Endothelial cell of umbilical vein (primary cell): ENCODE data around the gene PSTK. TPM values are rescaled to one million over a fixed set of nuclear protein-coding genes. Genes with fewer than 3 reads are reported as not detected.

Experiments used
- BruUV-seq: library from RNA; stranded (reverse); fragments of 400-500 nt; replicated peaks from 2 replicates; lab custom pipeline; 2021; lab: Mats Ljungman, UMichigan
- CTCF ChIA-PET: fragments of 300-600, 350-600 bp; sonication (Branson Sonifier 250); formaldehyde crosslinking; loops from one replicate; lab custom pipeline; 2021; ENCODE audit warnings: antibody characterized with exemption, inconsistent platforms; lab: Charles Lee
- POLR2A ChIA-PET: fragments of 300-600, 350-600 bp; sonication (Branson Sonifier 250); formaldehyde crosslinking; loops from one replicate; lab custom pipeline; 2021; ENCODE audit warnings: antibody characterized with exemption, inconsistent platforms; lab: Charles Lee
- DNase-seq: peaks from one replicate; pipeline ENCODE4 v3.0.0-alpha.2; 2011; ENCODE audit warnings: low read depth, low spot score
- FAIRE-seq: peaks from 2 replicates; lab custom pipeline; 2011; peaks lifted over from hg19 to GRCh38; lab: Jason Lieb, UNC
- H2AFZ ChIP-seq: 2 replicates; pipeline ENCODE4 v1.6.0; 2012; ENCODE audit warnings: low read depth, low read length, control low read depth, inconsistent platforms
- H3K27ac ChIP-seq: 2 replicates; pipeline ENCODE4 v1.5.1; 2011; ENCODE audit warnings: low read depth, mild to moderate bottlenecking, control low read depth, low read length, moderate library complexity; ENCODE audit not compliant: insufficient read depth
- H3K27me3 ChIP-seq, 2 experiments: 2 replicates each; pipeline versions ENCODE4 v1.6.0 to v1.6.1; 2011; ENCODE audit warnings: low read length in 2 of 2, mixed read lengths in 1 of 2; ENCODE audit not compliant: control insufficient read depth in 2 of 2, insufficient read depth in 2 of 2
- H3K36me3 ChIP-seq, 2 experiments: 2 replicates in 1 of 2; 3 replicates in 1 of 2; pipeline ENCODE4 v1.5.1; 2011; ENCODE audit warnings: low read length in 2 of 2, mild to moderate bottlenecking in 1 of 2, moderate library complexity in 1 of 2; ENCODE audit not compliant: control insufficient read depth in 2 of 2, insufficient read depth in 2 of 2; ENCODE audit errors: extremely low read depth in 1 of 2
- H3K4me1 ChIP-seq: 3 replicates; pipeline ENCODE4 v1.5.1; 2011; ENCODE audit warnings: mild to moderate bottlenecking, low read length; ENCODE audit not compliant: control insufficient read depth, insufficient read depth; ENCODE audit errors: extremely low read depth
- H3K4me2 ChIP-seq: 2 replicates; pipeline ENCODE4 v1.6.1; 2011; ENCODE audit warnings: low read length, control low read depth, mixed read lengths; ENCODE audit not compliant: insufficient read depth
- H3K4me3 ChIP-seq, 3 experiments: fragments of 200-600 bp in 1 of 3; sonication (generic), shearing (Covaris generic) in 1 of 3; replicated peaks in 1 of 3; 2 replicates each; pipeline ENCODE4 v1.5.1; 2011 to 2016; ENCODE audit warnings: control low read depth in 3 of 3, low read length in 3 of 3, mild to moderate bottlenecking in 2 of 3, inconsistent platforms in 1 of 3, low read depth in 1 of 3, moderate library complexity in 1 of 3; ENCODE audit not compliant: insufficient read depth in 1 of 3
- H3K79me2 ChIP-seq: 2 replicates; pipeline ENCODE4 v1.6.0; 2012; ENCODE audit warnings: low read length, inconsistent platforms; ENCODE audit not compliant: control insufficient read depth, insufficient read depth
- H3K9ac ChIP-seq: replicated peaks from 2 replicates; pipeline ENCODE3; 2011; ENCODE audit warnings: low read length, control low read depth; ENCODE audit not compliant: insufficient read depth; ENCODE audit errors: extremely low read depth
- H3K9me1 ChIP-seq: replicated peaks from 3 replicates; pipeline ENCODE4 v1.6.0; 2011; ENCODE audit warnings: mild to moderate bottlenecking, low read length; ENCODE audit not compliant: control insufficient read depth, insufficient read depth; ENCODE audit errors: extremely low read depth
- H3K9me3 ChIP-seq: replicated peaks from 2 replicates; pipeline ENCODE4 v1.5.1; 2012; ENCODE audit warnings: low read length, inconsistent platforms; ENCODE audit not compliant: control insufficient read depth, insufficient read depth
- H4K20me1 ChIP-seq: replicated peaks from 2 replicates; pipeline ENCODE3; 2011; ENCODE audit warnings: mild to moderate bottlenecking, low read length; ENCODE audit not compliant: control insufficient read depth, insufficient read depth; ENCODE audit errors: extremely low read depth
- EZH2 ChIP-seq: IDR thresholded peaks from 2 replicates; pipeline ENCODE4 v1.6.1; 2012; ENCODE audit warnings: borderline replicate concordance, low read depth, mild to moderate bottlenecking, moderate library complexity, low read length, inconsistent platforms; ENCODE audit not compliant: severe bottlenecking
- FOS ChIP-seq: IDR thresholded peaks from 2 replicates; pipeline ENCODE4 v1.6.1; 2011; ENCODE audit warnings: mild to moderate bottlenecking, low read length, moderate library complexity, borderline replicate concordance; ENCODE audit not compliant: insufficient read depth
- GATA2 ChIP-seq: IDR thresholded peaks from 2 replicates; pipeline ENCODE4 v1.7.0; 2011; ENCODE audit warnings: low read depth, mild to moderate bottlenecking, moderate library complexity, mixed read lengths, low read length; ENCODE audit not compliant: insufficient read length, insufficient read depth
- JUN ChIP-seq: IDR thresholded peaks from 2 replicates; pipeline ENCODE4 v1.6.1; 2011; ENCODE audit warnings: borderline replicate concordance, low read depth; ENCODE audit not compliant: insufficient read length, insufficient read depth
- MAX ChIP-seq: IDR thresholded peaks from 2 replicates; pipeline ENCODE4 v1.6.1; 2011; ENCODE audit not compliant: insufficient read depth, insufficient read length
- MYC ChIP-seq: IDR thresholded peaks from one replicate; pipeline ENCODE4 v1.6.1; 2011; ENCODE audit warnings: mild to moderate bottlenecking, low read depth, low read length
- POLR2A ChIP-seq: IDR thresholded peaks from 2 replicates; pipeline ENCODE4 v1.6.1; 2012; ENCODE audit warnings: low read depth, mild to moderate bottlenecking, control low read depth, low read length
- POLR2AphosphoS5 ChIP-seq: IDR thresholded peaks from 2 replicates; pipeline ENCODE4 v1.6.1; 2012; ENCODE audit warnings: low read depth, mild to moderate bottlenecking, control low read depth, low read length, moderate library complexity; ENCODE audit not compliant: insufficient read depth
- dilution Hi-C: fragments of 300-500 bp; cut with MboI; formaldehyde crosslinking; loops from one replicate; pipeline ENCODE4 v1.15.0; 2019; ENCODE audit warnings: low sequenced_read_pairs; ENCODE audit not compliant: extremely low pct_ligation_motif_present
- intact Hi-C: fragments of 100-400 bp; cut with micrococcal nuclease; formaldehyde crosslinking; loops from one replicate; pipeline ENCODE4 v1.10.0; 2022
- polyA plus RNA-seq, 4 experiments: library from polyadenylated mRNA; depleted of rRNA in 3 of 4; stranded (reverse) in 3 of 4; unstranded in 1 of 4; fragments of >200 nt; gene quantifications; 2 replicates each; pipeline versions ENCODE4 v1.2.1 to v1.2.3, GENCODE V29; 2011 to 2012; ENCODE audit warnings: missing spikeins in 1 of 4
- total RNA-seq: library from RNA; stranded (reverse); gene quantifications from 2 replicates; pipeline ENCODE4 v1.2.3, GENCODE V29; 2021
- TF ChIP-seq, protein P1 (sequence below), 2 donors: IDR thresholded peaks; 1 replicate in 1 of 2; 2 replicates in 1 of 2; pipeline ENCODE4 v1.5.1; 2011; ENCODE audit warnings: low read length in 2 of 2, mild to moderate bottlenecking in 2 of 2, moderate library complexity in 2 of 2, control low read depth in 1 of 2, inconsistent platforms in 1 of 2, low read depth in 1 of 2; ENCODE audit not compliant: insufficient read depth in 1 of 2; ENCODE audit errors: extremely low read depth in 1 of 2

The PSTK gene
- total and polyA plus RNA-seq, 2 donors (not counting 3 experiments of a cell fraction or from before 2014, with no cell fraction given), result 2.2 to 2.7 TPM

DNA sequence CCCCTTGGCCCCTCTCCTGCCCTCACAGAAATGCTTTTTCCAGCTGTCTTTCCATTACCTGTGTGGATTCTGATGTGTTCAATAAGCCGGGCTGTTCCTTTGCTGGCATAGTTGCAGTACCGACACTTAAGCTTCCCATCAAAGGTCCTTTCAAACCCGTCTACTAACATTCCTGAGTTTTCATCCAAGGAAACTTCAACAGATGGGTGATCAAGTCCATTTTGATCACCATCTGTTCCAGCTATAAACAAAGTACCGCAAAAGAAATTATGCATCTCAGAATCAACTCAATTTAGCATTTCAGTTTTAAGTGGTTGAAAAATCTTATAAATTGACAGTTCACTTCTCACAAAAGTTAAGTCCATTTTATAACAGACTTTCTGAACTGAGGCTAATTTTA lies 15.7 kb downstream of the PSTK start:
- Histone ChIP-seq H3K4me2 (no peak overlapping the region), H3K27me3 (no peaks in the 10 kb centered on the region), H3K4me3 (no peak overlapping the region), H3K79me2 (peaks cover 24% of the 10 kb centered on the region), H3K27ac (no peak overlapping the region), H3K9me3 (no peaks in the 10 kb centered on the region), H3K36me3 (peaks cover 4 to 5% of the 10 kb centered on the region in 2 experiments), H2AFZ (no peak overlapping the region), H4K20me1 (no peaks in the 10 kb centered on the region), H3K4me1 (no peaks in the 10 kb centered on the region), H3K9me1 (no peaks in the 10 kb centered on the region), H3K9ac (no peak overlapping the region)
- no TSS peak for BruUV-seq
- DNase-seq, result no peak
- intact Hi-C loops, result no loop called here
- dilution Hi-C loops, result no loop called here
- FAIRE-seq, result no peak
- TF ChIP-seq EZH2, result no peak
- no peak for TF ChIP-seq FOS
- no peak for TF ChIP-seq MAX
- TF ChIP-seq JUN, result no peak
- TF ChIP-seq GATA2, result no peak
- no peak for TF ChIP-seq POLR2AphosphoS5
- no peak for TF ChIP-seq POLR2A
- TF ChIP-seq MYC, result no peak
- TF ChIP-seq, protein P1, sequence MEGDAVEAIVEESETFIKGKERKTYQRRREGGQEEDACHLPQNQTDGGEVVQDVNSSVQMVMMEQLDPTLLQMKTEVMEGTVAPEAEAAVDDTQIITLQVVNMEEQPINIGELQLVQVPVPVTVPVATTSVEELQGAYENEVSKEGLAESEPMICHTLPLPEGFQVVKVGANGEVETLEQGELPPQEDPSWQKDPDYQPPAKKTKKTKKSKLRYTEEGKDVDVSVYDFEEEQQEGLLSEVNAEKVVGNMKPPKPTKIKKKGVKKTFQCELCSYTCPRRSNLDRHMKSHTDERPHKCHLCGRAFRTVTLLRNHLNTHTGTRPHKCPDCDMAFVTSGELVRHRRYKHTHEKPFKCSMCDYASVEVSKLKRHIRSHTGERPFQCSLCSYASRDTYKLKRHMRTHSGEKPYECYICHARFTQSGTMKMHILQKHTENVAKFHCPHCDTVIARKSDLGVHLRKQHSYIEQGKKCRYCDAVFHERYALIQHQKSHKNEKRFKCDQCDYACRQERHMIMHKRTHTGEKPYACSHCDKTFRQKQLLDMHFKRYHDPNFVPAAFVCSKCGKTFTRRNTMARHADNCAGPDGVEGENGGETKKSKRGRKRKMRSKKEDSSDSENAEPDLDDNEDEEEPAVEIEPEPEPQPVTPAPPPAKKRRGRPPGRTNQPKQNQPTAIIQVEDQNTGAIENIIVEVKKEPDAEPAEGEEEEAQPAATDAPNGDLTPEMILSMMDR (IDR thresholded peaks at IDR 0.05; ENCODE audit: extremely low read depth in 1 of 2, insufficient read depth in 1 of 2, low read depth in 1 of 2, low read length in 2 of 2), result no peak
- ChIA-PET CTCF (interaction anchor here (0.8 kb wide), 1 partner anchor 10 kb away, joined by 3 read pairs; no protein-coding TSS in a partner anchor), POLR2A (no interaction called here)
